GM12801 (cell line): Measurements from ENCODE around the gene PRAMEF1.

ENCODE experiments used
- CTCF ChIP-seq: IDR thresholded peaks from one replicate; pipeline ENCODE4 v1.5.1; 2011; ENCODE audit warnings: control low read depth; ENCODE audit not compliant: insufficient read length; ENCODE audit errors: extremely low read depth

PRAMEF1 gene

GRCh38 chr1:12776801-12777557 is 14.2 kb upstream of the PRAMEF1 start:
- TF ChIP-seq CTCF, result no peak

GRCh38 chr1:12778061-12778460 is 13.1 kb upstream of the PRAMEF1 start:
- TF ChIP-seq CTCF, result no peak

DNA sequence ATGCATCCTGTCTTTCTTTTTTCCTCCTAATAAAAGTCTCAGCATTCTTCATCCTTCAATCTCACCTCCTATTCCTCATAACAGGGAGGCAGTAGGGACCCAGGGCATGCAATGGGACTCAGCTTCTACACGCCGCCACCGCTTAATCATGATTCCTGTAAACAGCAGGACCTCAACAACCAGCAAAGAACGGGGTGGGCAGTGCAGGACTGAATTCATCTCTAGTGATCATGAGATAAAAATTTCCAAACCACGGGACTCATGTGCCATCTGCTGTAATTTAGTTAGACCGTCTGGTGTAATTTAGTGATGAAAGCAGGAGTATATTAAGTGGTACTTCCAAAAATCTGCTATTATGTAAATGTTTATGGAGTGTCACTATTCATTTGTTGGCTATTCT is 12.3 kb upstream of the PRAMEF1 start:
- no peak for TF ChIP-seq CTCF

DNA sequence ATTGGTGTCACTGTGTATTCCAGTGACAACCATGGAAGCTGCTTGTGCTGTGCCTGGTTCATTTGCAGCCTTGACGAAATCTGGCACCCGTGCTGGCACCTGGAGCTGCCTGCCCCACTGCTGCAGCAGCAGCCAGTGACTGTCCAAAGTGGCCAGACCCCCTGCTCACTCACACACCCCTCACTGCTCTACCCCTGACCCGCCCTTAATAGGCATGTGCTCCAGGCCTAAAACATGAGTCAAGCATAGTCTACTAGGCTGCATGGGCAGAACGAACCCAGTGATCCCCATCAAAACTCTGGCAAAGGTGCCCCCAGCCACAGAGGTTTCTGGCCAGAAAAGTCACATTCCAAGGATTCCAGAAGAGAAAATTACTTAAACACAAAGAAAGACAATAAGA is 7.7 kb downstream of the PRAMEF1 start:
- TF ChIP-seq CTCF, result no peak

GRCh38 chr1:12799730-12800129 is 8.5 kb downstream of the PRAMEF1 start:
- no peak for TF ChIP-seq CTCF

DNA sequence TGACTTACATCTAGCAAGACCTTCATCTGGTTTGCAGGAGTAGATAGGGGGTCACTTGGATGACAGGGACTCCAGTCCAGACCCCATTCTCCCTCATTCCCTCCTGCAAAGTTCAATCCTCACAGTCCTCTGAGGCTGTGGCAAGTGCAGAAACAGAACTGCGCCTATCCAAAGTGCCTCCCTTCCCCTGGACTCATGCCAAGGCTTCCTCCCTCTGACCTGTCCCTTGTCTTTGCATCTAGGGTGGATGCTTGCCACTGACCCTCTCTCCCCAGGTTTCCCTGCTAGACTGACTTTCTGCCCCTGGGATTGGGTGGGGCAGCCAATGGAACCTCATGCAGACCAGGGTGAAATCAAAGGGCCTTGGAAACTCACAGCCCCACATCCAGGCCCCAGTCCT is 18.7 kb downstream of the PRAMEF1 start:
- TF ChIP-seq CTCF, result no peak

DNA sequence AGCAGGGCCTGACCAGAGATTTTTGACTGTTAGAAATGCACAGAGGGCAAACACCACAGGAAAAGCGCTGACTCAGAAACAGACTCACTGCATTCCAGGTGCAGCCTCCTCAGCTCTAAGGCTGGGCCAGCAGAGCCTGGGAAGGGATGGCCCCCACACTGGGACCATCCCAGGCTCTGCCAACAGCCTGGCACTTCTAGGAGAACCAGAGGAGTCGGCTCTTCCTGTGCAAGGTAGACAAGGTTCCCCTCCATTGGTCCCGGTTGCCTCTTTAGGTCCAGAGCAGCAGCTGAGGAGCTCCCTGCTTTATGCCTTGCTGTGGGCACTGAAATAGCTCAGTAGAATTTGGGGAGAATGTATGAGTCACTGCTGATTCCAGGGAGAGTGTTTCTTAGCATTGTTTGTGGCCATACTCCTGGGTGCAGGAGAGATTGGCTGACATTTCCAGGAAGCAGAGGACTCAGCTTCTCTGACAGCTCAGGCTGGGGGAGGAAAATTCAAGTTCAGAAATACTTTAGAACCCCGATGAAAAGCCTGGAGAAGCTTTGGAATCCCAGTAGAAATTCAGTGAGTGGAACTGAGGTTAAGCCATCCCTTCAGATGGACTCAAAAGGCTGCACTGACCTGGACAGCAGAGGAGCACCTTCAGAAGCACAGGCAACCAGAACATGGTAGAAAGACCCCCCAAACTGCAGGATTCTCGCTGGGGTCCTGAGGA is 19.7 kb downstream of the PRAMEF1 start:
- TF ChIP-seq CTCF, result no peak
